GM18951 (cell line): ENCODE data around the gene HYI.
"Not testable (repeated sequence)": the region's sequence is repeated elsewhere in the genome, so short reads cannot be mapped to it uniquely, and the experiment has no call there.

Experiments
- POLR2A ChIP-seq: IDR thresholded peaks from 4 replicates; pipeline ENCODE4 v1.6.1; 2011; ENCODE audit warnings: mild to moderate bottlenecking; ENCODE audit not compliant: insufficient read length, insufficient read depth; ENCODE audit errors: extremely low read depth
- in situ Hi-C: fragments of 300-500 bp; cut with MboI; formaldehyde crosslinking; loops from one replicate; pipeline ENCODE4 v1.12.0; 2022; ENCODE audit warnings: low sequenced_read_pairs, mixed read lengths, inconsistent platforms; ENCODE audit not compliant: unreplicated experiment

Gene HYI

DNA sequence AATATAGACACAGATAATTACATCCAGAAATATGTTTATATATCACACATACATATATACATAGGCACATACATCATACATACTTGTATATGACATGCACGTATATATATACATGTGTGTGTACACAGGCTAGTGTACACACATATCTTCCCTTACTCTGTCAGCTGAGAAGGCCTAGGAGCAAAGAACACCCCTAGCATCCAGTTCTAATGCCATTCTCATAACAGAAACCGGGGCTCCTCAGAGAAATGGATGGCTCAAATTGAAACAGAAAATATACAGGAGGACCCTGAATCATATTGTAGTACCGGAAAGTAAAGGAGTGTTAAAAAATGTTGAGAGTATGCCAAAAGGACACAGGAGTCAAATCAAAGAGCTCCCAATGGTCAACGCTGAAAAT, 19.7 kb upstream of the HYI start:
- no peak for TF ChIP-seq POLR2A
- in situ Hi-C loops = no loop called here

DNA sequence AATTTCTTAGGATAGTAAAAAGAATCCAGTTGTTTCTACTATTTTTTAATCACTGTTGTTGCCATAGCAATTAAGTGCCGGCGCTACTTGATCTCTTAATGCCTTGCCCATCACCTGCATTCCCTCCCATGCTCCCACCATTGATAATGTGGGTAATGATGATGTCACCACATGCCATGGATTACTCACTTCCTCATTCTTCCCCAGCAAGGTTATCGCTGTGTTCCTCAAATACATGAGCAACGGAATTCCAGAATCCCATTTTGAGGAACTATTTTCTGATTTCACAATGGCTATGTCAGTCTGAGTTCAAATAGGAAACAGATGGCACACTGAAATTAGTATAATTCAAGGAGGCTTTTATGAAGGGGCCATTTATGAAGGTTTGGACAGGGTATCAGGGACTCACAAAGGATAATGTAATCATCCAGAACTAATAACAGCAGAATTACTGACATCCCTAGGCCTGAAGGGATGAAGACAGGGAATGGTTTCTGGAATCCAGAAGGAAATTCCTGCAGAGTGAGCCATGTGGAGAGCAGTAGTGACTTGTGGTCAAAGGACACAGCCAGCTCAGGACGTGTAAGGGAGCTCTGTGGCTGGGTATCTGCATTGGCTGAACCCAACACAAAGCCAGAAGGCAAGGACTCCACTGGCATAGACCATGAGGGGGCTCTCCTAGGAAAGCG, 18.9 kb upstream of the HYI start:
- in situ Hi-C loops = not testable (repeated sequence)

- TF ChIP-seq POLR2A = no peak
- in situ Hi-C loops = no loop called here
These were observed 18.3 kb upstream of the HYI start for GRCh38 chr1:43472087-43472462.

GRCh38 chr1:43469932-43470331, 16.2 kb upstream of the HYI start:
- in situ Hi-C loops = no loop called here
- TF ChIP-seq POLR2A = no peak

DNA sequence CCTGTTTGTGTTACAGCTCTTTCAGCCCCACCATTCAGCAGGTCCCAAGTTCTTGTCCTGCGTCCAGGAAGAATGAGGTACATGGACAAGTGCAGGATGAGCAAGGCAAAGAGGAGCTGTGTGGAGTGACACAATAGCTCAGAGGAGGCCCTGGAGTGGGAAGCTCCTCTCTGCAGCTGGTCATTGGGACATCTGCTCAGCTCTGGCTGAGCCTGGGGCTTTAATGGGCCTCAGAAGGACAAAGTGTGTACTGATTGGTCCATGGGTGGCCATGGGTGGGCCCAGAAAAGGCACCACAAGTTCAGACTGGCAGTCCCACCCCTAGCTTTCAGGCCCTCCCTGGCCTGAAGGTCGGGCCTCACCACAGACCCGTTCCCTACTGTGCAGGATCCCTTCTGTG, 14.7 kb upstream of the HYI start:
- no peak for TF ChIP-seq POLR2A
- in situ Hi-C loops = no loop called here

DNA sequence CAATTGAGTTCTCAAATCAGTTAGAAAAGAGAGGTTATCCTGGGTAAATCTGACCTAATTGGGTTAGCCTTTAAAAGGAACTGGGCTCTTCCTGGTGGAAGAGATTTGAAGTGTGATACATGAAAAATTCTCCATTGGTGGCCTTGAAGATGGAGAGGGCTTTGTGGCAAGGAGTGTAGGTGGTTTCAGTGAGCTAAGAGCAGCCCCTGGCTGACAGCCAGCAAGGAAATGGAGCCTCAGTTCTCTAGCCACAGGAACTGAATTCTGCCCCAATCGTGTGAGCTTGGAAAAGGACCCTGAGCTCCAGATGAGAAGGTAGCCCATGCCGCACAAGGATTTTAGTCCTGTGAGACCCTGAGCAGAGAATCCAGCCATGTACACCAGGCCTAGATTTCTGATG, 12.7 kb upstream of the HYI start:
- in situ Hi-C loops = no loop called here

DNA sequence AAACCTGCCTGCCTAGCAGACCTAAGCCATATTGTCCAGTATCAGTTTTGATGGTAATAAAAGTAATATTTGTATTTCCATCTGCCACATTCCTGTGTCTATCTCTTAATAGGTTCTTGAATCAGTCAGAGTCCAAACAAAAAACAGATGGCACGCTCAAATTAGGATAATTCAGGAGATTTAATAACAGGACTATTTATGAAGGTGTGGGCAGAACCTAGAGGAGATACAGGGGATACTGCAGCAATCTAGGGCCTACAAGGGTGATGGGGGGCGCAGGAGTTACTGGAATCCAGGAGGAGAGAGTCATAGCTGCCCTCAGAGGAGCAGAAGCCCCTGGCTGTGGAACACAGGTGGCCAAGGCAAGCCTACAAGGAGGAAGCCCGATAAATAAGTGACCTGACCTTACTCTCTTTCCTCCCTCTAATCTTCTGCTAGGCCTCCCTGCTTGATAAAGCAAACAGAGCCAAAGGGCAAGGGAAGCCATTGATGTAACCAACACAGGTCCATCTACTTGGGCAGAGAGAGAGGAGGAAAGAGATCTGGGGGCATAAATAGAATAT, 11.9 kb upstream of the HYI start:
- in situ Hi-C loops = no loop called here
- no peak for TF ChIP-seq POLR2A

More for the DNA sequence above, 12.7 kb upstream of the HYI start:
- TF ChIP-seq POLR2A = no peak

DNA sequence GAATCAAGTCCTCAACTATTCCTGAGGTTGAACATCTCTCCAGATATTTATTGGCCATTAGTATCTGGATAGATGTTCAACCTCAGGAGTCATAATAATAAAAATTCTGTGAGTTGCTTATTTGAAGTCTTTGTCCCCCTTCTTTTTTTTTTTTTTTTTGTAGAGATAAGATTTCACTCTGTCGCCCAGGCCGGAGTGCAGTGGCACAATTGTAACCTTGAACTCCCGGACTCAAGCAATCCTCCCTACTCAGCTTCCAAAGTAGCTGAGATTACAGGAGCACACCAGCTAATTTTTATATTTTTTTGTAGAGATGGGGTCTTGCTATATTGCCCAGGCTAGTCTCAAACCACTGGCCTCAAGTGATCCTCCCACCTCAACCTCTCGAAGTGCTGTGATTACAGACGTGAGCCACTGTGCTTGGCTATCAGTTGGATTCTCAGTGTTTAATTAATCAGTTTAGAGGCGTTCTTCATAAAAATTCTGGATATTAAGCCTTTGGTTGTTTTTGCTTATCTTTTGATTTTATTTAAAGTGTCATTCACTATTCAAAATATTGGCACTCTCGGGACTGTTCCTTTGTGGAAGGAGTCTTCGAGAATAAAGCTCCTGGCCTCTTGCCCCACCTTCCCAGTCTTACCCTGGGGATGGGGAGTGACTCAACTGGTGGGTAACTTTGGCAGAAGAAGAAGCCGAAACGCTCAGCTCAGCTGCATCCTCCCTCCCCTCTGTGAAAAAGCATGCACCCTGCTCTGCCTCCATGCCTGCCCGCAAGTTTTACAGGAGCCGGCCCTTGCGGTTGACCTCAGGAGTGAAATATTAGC, 11.2 kb upstream of the HYI start:
- in situ Hi-C loops = no loop called here
- no peak for TF ChIP-seq POLR2A

- in situ Hi-C loops = no loop called here
- no peak for TF ChIP-seq POLR2A
These were observed 9.7 kb upstream of the HYI start for GRCh38 chr1:43463479-43463878.

DNA sequence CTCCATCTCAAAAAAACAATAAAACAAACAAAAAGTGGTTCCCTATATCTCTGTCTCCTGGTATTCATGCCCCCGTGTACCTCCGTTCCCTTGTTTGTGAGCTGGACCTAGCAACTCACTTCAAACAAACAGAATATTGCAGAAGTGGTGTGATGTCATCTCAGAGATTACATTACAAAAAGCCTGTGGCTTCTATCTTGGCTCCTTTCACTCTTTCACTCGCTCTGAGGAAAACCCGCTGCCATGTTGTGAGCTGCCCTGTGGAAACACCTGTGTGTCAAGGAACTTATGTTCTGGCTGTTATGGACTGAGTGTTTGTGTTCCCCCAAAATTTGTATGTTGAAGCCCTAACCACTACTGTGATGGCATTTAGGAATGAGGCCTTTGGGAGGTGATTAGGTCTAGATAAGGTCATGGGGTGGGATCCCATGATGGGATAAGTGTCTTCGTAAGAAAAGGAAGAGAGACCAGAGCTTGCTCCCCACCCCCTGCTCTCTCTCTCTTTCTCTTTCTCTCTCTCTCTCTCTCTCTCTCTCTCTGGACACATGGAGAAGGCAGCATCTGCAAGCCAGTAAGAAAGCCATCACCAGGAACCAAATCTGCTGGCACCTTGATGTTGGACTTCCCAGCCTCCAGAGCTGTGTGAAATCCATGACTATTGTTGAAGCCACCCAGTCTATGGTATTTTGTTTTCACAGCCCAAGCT, 7.4 kb upstream of the HYI start:
- no peak for TF ChIP-seq POLR2A
- in situ Hi-C loops = no loop called here

- in situ Hi-C loops = not testable (repeated sequence)
These were observed 4.6 kb upstream of the HYI start for GRCh38 chr1:43458379-43458778.

GRCh38 chr1:43455213-43455889, 1.6 kb upstream of the HYI start:
- no peak for TF ChIP-seq POLR2A
- in situ Hi-C loops = no loop called here
